HEK293 (cell line): Measurements from ENCODE around the gene FNDC11.
"Not testable (repeated sequence)": the region's sequence is repeated elsewhere in the genome, so short reads cannot be mapped to it uniquely, and the experiment has no call there.

ENCODE experiments used
- TRIM28 ChIP-seq: IDR thresholded peaks from 2 replicates; pipeline ENCODE4 v1.6.1; 2011; ENCODE audit warnings: low read length, control low read depth, borderline replicate concordance
- YY1 ChIP-seq: fragments of 450-650 bp; formaldehyde crosslinking; IDR thresholded peaks from 2 replicates; pipeline ENCODE4 v1.5.1; 2018; ENCODE audit warnings: missing biosample characterization, missing genetic modification characterization
- ZBTB21 ChIP-seq: fragments of 450-650 bp; formaldehyde crosslinking; IDR thresholded peaks from 2 replicates; pipeline ENCODE4 v1.5.1; 2017; ENCODE audit warnings: missing biosample characterization, missing genetic modification characterization
- ZNF24 ChIP-seq: fragments of 450-650 bp; formaldehyde crosslinking; IDR thresholded peaks from 2 replicates; pipeline ENCODE4 v1.5.1; 2016; ENCODE audit warnings: missing biosample characterization, missing genetic modification characterization
- ZNF248 ChIP-seq: fragments of 450-650 bp; formaldehyde crosslinking; IDR thresholded peaks from 2 replicates; pipeline ENCODE4 v1.5.1; 2017; ENCODE audit warnings: missing biosample characterization, missing genetic modification characterization
- ZNF274 ChIP-seq, 2 experiments: fragments of 200-500 bp in 1 of 2; fragments of 450-650 bp in 1 of 2; sonication (Bioruptor generic) in 1 of 2; formaldehyde crosslinking in 1 of 2; IDR thresholded peaks; 2 replicates each; pipeline versions ENCODE4 v1.5.1 to v1.6.1; 2014 to 2016; ENCODE audit warnings: borderline replicate concordance in 1 of 2, inconsistent platforms in 1 of 2, low read length in 1 of 2, missing biosample characterization in 1 of 2, missing genetic modification characterization in 1 of 2
- ZNF626 ChIP-seq: fragments of 450-650 bp; sonication (Bioruptor Pico); formaldehyde crosslinking; IDR thresholded peaks from 2 replicates; pipeline ENCODE4 v1.5.1; 2018; ENCODE audit warnings: missing biosample characterization, missing genetic modification characterization, inconsistent platforms
- TF ChIP-seq, protein P1 (sequence below): fragments of 450-650 bp; formaldehyde crosslinking; IDR thresholded peaks from 2 replicates; pipeline ENCODE4 v1.5.1; 2016; ENCODE audit warnings: missing biosample characterization, missing genetic modification characterization
- TF ChIP-seq, protein P2 (sequence below): fragments of 450-650 bp; IDR thresholded peaks from 2 replicates; pipeline ENCODE4 v1.5.1; 2018; ENCODE audit warnings: missing biosample characterization, mild to moderate bottlenecking, missing genetic modification characterization
- TF ChIP-seq, protein P3 (sequence below): fragments of 450-650 bp; formaldehyde crosslinking; IDR thresholded peaks from 2 replicates; pipeline ENCODE4 v1.5.1; 2016; ENCODE audit warnings: missing biosample characterization, missing genetic modification characterization
- TF ChIP-seq, protein P4 (sequence below): fragments of 450-650 bp; formaldehyde crosslinking; IDR thresholded peaks from 2 replicates; pipeline ENCODE4 v1.5.1; 2016; ENCODE audit warnings: missing biosample characterization, missing genetic modification characterization
- TF ChIP-seq, protein P5 (sequence below): fragments of 450-650 bp; formaldehyde crosslinking; IDR thresholded peaks from 2 replicates; pipeline ENCODE4 v1.5.1; 2017; ENCODE audit warnings: missing biosample characterization, missing genetic modification characterization

DNA sequence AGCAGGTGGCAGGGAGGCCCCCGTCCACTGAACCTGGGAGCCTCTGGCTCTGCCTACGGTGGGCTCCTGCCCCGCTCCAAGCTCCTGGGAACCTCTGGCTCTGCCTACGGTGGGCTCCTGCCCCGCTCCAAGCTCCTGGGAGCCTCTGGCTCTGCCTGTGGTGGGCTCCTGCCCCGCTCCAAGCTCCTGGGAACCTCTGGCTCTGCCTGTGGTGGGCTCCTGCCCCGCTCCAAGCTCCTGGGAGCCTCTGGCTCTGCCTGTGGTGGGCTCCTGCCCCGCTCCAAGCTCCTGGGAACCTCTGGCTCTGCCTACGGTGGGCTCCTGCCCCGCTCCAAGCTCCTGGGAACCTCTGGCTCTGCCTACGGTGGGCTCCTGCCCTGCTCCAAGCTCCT is 17.1 kb downstream of the FNDC11 start:
- TF ChIP-seq, protein P1, sequence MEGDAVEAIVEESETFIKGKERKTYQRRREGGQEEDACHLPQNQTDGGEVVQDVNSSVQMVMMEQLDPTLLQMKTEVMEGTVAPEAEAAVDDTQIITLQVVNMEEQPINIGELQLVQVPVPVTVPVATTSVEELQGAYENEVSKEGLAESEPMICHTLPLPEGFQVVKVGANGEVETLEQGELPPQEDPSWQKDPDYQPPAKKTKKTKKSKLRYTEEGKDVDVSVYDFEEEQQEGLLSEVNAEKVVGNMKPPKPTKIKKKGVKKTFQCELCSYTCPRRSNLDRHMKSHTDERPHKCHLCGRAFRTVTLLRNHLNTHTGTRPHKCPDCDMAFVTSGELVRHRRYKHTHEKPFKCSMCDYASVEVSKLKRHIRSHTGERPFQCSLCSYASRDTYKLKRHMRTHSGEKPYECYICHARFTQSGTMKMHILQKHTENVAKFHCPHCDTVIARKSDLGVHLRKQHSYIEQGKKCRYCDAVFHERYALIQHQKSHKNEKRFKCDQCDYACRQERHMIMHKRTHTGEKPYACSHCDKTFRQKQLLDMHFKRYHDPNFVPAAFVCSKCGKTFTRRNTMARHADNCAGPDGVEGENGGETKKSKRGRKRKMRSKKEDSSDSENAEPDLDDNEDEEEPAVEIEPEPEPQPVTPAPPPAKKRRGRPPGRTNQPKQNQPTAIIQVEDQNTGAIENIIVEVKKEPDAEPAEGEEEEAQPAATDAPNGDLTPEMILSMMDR (tag by site-specific recombination), result not testable (repeated sequence)
- TF ChIP-seq, protein P2, sequence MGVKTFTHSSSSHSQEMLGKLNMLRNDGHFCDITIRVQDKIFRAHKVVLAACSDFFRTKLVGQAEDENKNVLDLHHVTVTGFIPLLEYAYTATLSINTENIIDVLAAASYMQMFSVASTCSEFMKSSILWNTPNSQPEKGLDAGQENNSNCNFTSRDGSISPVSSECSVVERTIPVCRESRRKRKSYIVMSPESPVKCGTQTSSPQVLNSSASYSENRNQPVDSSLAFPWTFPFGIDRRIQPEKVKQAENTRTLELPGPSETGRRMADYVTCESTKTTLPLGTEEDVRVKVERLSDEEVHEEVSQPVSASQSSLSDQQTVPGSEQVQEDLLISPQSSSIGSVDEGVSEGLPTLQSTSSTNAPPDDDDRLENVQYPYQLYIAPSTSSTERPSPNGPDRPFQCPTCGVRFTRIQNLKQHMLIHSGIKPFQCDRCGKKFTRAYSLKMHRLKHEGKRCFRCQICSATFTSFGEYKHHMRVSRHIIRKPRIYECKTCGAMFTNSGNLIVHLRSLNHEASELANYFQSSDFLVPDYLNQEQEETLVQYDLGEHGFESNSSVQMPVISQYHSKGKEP (tag by site-specific recombination), result not testable (repeated sequence)
- not testable (repeated sequence) for TF ChIP-seq TRIM28; ZNF626 (tag by site-specific recombination); ZNF248; ZNF24 (tag by site-specific recombination); YY1 (tag by site-specific recombination); ZNF274 (IDR thresholded peaks at IDR 0.05; ENCODE audit: low read length); ZNF274 (tag by site-specific recombination; IDR thresholded peaks at IDR 0.05; ENCODE audit: borderline replicate concordance); ZBTB21
- TF ChIP-seq, protein P3, sequence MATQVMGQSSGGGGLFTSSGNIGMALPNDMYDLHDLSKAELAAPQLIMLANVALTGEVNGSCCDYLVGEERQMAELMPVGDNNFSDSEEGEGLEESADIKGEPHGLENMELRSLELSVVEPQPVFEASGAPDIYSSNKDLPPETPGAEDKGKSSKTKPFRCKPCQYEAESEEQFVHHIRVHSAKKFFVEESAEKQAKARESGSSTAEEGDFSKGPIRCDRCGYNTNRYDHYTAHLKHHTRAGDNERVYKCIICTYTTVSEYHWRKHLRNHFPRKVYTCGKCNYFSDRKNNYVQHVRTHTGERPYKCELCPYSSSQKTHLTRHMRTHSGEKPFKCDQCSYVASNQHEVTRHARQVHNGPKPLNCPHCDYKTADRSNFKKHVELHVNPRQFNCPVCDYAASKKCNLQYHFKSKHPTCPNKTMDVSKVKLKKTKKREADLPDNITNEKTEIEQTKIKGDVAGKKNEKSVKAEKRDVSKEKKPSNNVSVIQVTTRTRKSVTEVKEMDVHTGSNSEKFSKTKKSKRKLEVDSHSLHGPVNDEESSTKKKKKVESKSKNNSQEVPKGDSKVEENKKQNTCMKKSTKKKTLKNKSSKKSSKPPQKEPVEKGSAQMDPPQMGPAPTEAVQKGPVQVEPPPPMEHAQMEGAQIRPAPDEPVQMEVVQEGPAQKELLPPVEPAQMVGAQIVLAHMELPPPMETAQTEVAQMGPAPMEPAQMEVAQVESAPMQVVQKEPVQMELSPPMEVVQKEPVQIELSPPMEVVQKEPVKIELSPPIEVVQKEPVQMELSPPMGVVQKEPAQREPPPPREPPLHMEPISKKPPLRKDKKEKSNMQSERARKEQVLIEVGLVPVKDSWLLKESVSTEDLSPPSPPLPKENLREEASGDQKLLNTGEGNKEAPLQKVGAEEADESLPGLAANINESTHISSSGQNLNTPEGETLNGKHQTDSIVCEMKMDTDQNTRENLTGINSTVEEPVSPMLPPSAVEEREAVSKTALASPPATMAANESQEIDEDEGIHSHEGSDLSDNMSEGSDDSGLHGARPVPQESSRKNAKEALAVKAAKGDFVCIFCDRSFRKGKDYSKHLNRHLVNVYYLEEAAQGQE, result not testable (repeated sequence)
- TF ChIP-seq, protein P4, sequence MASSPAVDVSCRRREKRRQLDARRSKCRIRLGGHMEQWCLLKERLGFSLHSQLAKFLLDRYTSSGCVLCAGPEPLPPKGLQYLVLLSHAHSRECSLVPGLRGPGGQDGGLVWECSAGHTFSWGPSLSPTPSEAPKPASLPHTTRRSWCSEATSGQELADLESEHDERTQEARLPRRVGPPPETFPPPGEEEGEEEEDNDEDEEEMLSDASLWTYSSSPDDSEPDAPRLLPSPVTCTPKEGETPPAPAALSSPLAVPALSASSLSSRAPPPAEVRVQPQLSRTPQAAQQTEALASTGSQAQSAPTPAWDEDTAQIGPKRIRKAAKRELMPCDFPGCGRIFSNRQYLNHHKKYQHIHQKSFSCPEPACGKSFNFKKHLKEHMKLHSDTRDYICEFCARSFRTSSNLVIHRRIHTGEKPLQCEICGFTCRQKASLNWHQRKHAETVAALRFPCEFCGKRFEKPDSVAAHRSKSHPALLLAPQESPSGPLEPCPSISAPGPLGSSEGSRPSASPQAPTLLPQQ (tag by site-specific recombination), result not testable (repeated sequence)
- TF ChIP-seq, protein P5, sequence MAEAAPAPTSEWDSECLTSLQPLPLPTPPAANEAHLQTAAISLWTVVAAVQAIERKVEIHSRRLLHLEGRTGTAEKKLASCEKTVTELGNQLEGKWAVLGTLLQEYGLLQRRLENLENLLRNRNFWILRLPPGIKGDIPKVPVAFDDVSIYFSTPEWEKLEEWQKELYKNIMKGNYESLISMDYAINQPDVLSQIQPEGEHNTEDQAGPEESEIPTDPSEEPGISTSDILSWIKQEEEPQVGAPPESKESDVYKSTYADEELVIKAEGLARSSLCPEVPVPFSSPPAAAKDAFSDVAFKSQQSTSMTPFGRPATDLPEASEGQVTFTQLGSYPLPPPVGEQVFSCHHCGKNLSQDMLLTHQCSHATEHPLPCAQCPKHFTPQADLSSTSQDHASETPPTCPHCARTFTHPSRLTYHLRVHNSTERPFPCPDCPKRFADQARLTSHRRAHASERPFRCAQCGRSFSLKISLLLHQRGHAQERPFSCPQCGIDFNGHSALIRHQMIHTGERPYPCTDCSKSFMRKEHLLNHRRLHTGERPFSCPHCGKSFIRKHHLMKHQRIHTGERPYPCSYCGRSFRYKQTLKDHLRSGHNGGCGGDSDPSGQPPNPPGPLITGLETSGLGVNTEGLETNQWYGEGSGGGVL, result not testable (repeated sequence)
